T47D (cell line): ENCODE data around the gene RALGAPA1.
A peak's percentile ranks its signal among the peaks of the same experiment; 100 is the strongest.
"Not testable (repeated sequence)": the region's sequence is repeated elsewhere in the genome, so short reads cannot be mapped to it uniquely, and the experiment has no call there.

Experiments
- DNase-seq, 2 experiments: peaks; one replicate each; pipeline versions ENCODE4 v3.0.0 to v3.0.0-alpha.2; 2011 to 2012; ENCODE audit warnings: low read depth in 1 of 2, low spot score in 1 of 2
- JUND ChIP-seq: IDR thresholded peaks from 2 replicates; pipeline ENCODE4 v1.6.1; 2012; ENCODE audit warnings: low read depth
- in situ Hi-C: cut with HindIII; loops from 2 replicates; pipeline ENCODE4 v1.10.0; 2016; ENCODE audit warnings: low sequenced_read_pairs, low pct_unique_long_range_greater_than_20kb

The RALGAPA1 gene

DNA sequence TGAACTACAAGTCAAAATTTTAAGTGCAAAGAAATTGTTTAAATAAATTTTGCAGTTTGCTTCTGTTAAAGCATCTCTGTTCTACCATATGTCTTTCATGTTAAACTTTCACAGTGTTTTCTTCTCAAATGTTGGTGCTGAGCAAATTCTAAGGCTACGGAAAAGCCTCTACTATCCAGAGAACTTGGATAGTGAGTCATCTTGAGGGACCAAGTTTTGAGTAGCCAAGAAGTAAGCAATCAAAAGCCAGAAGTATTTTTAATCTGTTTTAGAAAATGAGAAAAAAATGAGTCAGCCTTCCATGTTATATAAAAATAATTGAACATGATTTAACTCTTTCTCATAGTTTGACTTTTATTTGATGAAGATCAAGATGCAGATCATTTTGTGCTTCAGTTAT, 20.4 kb upstream of the RALGAPA1 start:
- no peak for DNase-seq
- in situ Hi-C loops, result no loop called here
- no peak for TF ChIP-seq JUND

DNA sequence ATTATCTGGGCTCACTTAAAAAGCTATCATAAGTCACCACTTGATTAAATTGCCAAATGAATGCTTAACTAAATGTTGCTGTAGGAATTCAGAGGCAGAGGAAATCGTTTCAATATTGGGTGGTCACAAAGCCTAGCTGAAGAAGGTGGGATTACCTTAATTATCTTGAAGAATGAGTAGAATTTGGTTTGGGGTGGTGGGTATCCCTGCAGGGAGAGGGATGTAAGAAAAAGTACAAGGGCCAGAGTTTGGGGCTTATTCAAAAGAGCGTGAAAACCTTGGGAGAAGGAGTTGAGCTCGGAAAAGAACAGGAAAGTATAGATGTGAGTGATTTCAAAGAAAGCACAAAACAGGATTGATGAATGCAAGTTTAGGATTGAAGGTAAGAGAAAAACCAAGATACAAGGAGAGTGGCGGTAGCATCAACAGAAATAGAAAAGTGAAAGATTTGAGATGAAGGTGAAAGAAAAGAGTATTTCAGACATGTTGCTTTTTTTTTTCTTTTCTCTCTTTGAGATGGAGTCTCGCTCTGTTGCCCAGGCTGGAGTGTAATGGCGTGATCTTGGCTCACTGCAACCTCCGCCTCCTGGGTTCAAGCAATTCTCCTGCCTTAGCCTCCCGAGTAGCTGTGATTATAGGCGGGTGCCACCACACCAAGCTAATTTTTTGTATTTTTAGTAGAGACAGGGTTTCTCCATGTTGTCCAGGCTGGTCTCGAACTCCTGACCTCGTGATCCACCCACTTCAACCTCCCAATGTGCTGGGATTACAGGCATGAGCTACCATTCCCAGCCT, 18.8 kb upstream of the RALGAPA1 start:
- no peak for TF ChIP-seq JUND
- in situ Hi-C loops, result no loop called here
- DNase-seq, result no peak

DNA sequence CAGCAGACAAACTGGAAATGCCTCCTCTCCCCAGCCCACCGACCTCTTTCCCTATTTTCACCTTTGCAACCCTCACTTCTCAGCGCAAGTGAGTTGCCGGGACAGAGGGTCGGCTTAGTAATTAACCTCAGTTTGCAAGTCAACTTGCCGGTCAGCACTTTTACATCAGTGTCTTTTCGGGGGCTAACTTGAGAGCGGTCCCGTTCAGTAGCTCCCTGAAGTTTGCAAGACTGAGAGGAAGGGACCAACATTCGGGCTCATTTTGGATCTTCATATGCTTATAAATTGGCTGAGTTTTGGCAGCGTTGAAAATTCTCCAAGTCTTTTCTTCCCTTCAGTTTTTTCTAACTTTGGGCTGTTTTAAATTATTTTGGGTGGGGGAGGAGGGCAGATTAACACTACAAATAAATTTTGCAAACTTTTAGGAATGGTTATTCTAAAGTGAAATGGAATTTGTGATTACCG, 17.9 kb upstream of the RALGAPA1 start:
- no peak for TF ChIP-seq JUND

DNA sequence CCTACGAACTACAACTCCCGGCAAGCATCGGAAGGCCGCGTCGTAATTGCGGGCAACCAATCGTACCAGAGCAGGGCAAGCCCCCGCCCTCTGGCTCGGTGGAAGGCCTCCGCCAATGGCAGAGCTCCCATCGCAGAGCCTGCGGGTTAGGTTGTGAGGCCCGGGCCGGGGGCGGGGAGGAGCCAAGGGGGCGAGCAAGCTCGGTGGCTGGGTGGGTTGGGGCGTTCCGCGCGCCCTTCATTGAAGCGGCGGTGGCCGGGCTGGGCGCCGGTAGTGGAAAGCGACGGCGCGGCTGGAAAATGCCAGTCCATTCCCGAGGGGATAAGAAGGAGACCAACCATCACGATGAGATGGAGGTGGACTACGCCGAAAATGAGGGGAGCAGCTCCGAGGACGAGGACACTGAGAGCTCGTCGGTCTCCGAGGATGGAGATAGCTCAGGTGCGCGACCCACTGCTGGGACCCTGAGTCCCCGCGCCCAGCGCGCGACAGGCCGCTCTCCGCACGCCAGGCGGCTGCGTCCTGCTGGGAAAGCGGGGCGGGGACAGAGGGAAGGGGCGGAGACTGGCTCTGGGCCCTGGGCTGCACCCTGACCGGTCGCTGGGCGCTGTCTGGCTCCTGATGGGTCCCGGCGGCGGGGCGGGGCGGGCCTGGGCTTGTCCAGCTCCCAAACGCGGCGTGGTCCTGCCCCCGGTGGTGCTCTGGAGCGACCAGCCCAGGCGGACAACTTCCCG, 17.3 kb upstream of the RALGAPA1 start, which contains the start of gene BRMS1L:
BRMS1L (plus strand) TSS at position 121 of the 734 bp plus-strand sequence; CDS start at position 300, 179 bp downstream.
- DNase-seq, result peak; percentile 99
- no peak for TF ChIP-seq JUND
- in situ Hi-C loops, result no loop called here

More for the DNA sequence above, 17.9 kb upstream of the RALGAPA1 start:
- in situ Hi-C loops, result no loop called here
- no peak for DNase-seq

DNA sequence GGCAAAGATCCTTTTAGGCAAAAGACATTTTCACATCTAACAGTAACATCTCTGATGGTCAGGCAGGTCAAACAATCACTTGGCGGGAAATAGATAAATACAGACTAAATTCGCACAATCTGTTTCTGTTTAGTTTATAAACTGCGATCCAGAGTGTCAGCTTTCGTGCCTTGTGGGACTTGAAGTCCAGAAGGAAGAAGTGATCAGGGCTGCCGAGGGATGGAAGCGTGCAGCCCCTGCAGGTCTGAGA, 16.8 kb upstream of the RALGAPA1 start:
- DNase-seq, result no peak
- in situ Hi-C loops, result no loop called here
- TF ChIP-seq JUND, result no peak

DNA sequence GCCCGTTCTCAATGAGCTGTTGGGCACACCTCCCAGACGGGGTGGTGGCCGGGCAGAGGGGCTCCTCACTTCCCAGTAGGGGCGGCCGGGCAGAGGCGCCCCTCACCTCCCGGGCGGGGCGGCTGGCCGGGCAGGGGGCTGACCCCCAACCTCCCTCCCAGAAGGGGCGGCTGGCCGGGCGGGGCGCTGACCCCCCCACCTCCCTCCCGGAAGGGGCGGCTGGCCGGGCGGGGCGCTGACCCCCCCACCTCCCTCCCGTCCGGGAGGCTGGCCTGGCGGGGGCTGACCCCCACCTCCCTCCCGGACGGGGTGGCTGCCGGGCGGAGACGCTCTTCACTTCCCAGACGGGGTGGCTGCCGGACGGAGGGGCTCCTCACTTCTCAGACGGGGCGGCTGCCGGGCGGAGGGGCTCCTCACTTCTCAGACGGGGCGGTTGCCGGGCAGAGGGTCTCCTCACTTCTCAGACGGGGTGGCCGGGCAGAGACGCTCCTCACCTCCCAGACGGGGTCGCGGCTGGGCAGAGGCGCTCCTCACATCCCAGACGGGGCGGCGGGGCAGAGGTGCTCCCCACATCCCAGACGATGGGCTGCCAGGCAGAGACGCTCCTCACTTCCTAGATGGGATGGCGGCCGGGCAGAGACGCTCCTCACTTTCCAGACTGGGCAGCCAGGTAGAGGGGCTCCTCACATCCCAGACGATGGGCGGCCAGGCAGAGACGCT, 15.5 kb upstream of the RALGAPA1 start:
- DNase-seq, result not testable (repeated sequence)

DNA sequence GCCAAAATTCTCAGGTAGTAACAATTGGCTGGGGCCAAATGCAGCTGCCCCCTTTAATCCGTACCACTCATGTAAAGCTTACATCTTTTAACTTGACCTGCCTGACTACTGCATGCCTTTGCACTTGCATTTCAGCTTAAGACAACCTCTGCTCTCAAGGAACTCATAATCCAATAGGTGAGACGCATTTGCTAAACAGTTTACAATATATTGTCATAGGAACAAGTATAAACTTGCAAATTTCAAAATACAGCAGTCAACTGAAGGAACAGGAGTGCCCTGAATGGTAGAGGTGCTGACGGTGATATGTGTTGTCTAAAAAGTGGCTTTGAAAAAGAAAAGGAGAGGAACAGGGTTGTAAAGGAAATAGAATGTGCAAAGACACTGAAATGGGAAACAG, 13.4 kb upstream of the RALGAPA1 start:
- in situ Hi-C loops, result no loop called here
- TF ChIP-seq JUND, result no peak
- DNase-seq, result no peak

More for the DNA sequence above, 15.5 kb upstream of the RALGAPA1 start:
- in situ Hi-C loops, result not testable (repeated sequence)

DNA sequence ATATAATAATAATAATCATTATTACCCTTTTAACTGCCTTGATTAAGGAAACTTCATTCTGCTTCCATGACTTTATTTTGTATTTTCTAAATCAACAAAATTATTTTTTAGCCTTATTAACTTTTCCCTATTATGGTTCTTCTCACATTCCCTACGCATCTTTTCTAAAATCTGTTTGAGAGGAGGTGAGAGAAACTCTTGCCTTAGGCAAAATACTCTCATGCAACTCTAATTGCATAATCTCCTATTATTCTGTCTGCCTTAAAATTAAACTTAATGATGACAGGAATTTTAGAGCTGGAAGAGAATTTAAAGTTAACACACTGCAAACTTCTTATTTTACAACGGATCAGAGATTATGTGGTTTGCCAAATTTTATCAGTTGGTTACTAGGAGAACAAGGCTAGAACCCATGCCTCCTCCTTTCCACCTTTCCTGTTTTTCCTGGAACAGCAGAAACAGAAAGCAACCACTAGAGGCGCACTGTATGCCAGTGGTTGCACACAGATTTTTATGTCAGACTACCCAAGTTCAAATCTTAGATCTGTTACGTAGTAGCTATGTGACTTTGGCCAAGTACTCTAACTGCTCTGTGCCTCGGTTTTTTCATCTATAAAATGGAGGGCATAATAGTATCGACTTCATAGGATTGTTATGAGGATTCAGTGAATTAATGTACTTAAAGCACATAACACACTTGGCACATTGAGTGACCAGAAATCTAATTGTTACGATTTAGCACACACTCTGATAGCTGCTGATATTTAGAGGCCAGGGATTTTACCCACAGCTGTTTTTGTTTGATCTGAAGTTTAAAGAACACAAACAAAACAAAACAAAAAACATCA, 12.7 kb upstream of the RALGAPA1 start:
- in situ Hi-C loops, result no loop called here
- no peak for TF ChIP-seq JUND
- DNase-seq, result peak; percentile 42 to 72

DNA sequence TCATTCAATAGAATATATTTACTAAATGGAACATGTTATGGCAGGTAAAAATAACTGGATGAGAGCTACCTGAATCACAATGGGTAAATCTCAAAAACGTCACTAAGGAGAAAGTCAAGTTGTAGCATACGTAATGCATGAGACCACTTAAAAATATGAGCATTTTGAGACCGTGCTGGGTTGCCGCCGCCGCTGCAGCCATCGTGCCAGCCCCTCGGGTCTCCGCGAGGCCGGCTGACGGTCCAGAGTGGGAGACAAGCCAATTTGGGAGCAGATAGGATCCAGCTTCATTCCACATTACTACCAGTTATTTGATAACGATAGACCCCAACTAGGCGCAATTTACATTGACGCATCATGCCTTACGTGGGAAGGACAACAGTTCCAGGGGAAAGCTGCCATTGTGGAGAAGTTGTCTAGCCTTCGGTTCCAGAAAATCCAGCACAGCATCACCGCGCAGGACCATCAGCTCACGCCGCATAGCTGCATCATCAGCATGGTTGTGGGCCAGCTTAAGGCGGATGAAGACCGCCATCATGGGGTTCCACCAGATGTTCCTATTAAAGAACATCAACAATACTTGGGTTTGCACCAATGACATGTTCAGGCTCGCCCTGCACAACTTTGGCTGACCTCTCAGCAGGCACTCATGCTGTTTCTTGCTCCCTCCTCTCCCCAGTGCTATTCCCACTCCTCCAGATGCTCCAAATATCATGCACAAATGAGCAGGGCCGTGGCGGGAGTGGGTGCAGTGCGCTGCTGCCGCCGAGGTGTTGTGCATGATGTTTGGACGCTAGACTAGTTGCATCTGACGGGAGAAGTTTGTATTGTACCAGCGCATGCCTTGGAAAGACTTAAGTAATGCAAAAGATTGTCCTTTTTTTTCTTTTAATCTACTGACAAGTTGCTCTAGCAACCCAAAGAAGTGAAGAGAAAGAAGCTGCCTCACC, 10.8 kb upstream of the RALGAPA1 start:
- no peak for DNase-seq
- in situ Hi-C loops, result no loop called here
- TF ChIP-seq JUND, result no peak

DNA sequence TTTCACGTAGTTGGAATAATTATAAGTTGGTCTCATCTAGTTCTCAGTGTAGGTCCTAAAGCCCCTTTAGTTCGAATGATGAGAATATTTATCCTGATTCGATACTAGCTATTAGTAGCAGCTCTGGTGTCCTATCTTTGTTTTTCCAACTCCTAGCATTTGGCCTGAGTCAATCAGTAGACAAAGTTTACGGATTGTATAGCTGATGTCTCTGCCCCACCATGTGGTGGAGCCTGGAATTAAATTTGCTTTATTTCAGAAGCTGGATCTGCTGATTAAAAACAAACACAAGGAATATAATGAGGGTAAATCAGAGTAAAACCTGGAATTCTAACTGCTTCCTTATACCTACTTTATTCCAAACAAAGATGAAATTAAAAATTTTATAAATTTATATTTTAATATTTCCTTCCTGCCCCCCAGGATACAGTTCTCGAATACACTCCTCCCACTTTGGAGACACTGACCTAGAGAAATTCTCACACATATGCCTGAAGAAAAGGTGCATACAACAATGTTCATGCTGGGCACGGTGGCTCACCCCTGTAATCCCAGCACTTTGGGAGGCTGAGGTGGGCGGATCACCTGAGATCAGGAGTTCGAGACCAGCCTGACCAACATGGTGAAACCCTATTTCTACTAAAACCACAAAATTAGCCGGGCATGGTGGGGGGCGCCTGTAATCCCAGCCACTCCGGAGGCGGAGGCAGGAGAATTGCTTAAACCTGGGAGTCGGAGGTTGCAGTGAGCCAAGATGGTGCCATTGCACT, 9.4 kb upstream of the RALGAPA1 start:
- DNase-seq, result peak; percentile 72 to 73
- TF ChIP-seq JUND, result no peak
- in situ Hi-C loops, result no loop called here

DNA sequence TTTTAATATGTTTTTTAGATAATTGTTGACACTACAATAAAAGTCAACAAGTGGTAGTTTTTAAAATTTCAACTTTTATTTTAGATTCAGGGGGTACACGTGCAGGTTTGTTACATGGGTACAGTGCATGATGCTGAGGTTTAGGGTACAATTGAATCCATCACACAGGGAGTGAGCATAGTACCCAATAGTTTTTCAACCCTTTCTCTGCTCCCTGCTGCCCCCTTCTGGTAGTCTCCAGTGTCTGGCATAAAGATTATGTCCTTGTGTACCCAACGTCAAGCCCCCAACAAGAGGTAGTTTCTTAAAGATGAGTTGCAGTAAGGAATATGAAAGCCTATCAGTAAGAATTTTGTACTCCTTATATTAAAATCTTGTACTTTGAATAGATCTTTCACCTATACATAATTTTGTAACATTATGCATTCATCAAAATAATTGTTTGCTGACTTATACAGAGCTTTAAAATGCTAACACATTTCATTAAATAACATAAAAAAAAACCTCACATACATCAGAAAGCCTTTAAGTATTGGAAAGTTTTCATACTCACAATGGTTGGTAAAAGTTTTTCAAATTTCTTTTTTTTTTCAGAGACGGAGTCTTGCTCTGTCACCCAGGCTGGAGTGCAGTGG, 5.4 kb upstream of the RALGAPA1 start:
- no peak for TF ChIP-seq JUND
- DNase-seq, result peak in 1 of 2 experiments; percentile 81
- in situ Hi-C loops, result no loop called here
